ENCODE data around the gene IKBKG. TPM values are rescaled to one million over a fixed set of nuclear protein-coding genes. Genes with fewer than 3 reads are reported as not detected.

The IKBKG gene
- total and polyA plus RNA-seq, 2 of the 8 experiments (the other 6 are each of a cell fraction or from before 2014, with no cell fraction given): 17.5 to 18.1 TPM

GRCh38 chrX:154525606-154526490 is 21.6 kb upstream of the IKBKG start:
- POLR2A ChIA-PET (ENCODE audit: partially characterized antibody): interaction anchor here (0.9 to 1.0 kb wide), 2 partner anchors 9 to 11 kb away, joined by 4 read pairs; no protein-coding TSS in a partner anchor
- WGBS, 2 experiments (ENCODE audit: extremely low coverage in 1 of 2, insufficient coverage in 1 of 2, insufficient read length in 1 of 2, insufficient replicate concordance in 2 of 2, low coverage in 1 of 2, low lambda C conversion rate in 2 of 2, missing lambda C conversion rate in 1 of 2): 92% methylated on average over 13 of the region's 14 CpGs; no CpG with 5 or more reads in 1 of the 2 experiments

More at GRCh38 chrX:154525606-154526490, 21.6 kb upstream of the IKBKG start:
- H2BK20ac ChIP-seq (ENCODE audit: low read length): no peak overlapping the region
- no peaks in the 10 kb centered on the region for H3K79me1 ChIP-seq (ENCODE audit: low read depth, low read length)
- H3K4me2 ChIP-seq (ENCODE audit: insufficient read depth in 1 of 2, low read depth in 2 of 2, low read length in 2 of 2): no peak overlapping the region
- no peak overlapping the region for H2BK120ac ChIP-seq (replicated peaks; ENCODE audit: low read depth, low read length)
- TF ChIP-seq NRF1 (IDR thresholded peaks at IDR 0.05; ENCODE audit: low read depth, low read length) (no peak), TAF1 (IDR thresholded peaks at IDR 0.05; ENCODE audit: low read depth, low read length) (no peak), BACH1 (IDR thresholded peaks at IDR 0.05; ENCODE audit: low read length) (no peak), RNF2 (IDR thresholded peaks at IDR 0.05; ENCODE audit: borderline replicate concordance, low read depth, low read length, missing control alignments, poor library complexity, severe bottlenecking) (no peak), SRF (IDR thresholded peaks at IDR 0.05; ENCODE audit: low read depth, low read length) (no peak), HDAC2 (IDR thresholded peaks at IDR 0.05; ENCODE audit: borderline replicate concordance in 1 of 2, low read depth in 2 of 2, low read length in 2 of 2) (no peak)
- H4K20me1 ChIP-seq (replicated peaks in 1 of 2; ENCODE audit: control insufficient read depth in 1 of 2, insufficient read depth in 2 of 2, low read length in 2 of 2): no peaks in the 10 kb centered on the region
- H3K27me3 ChIP-seq (replicated peaks in 1 of 4; ENCODE audit: control insufficient read depth in 3 of 4, extremely low read depth in 1 of 4, insufficient read depth in 3 of 4, low read length in 3 of 4): peaks cover 0 to 11% (median 2%) of the 10 kb centered on the region in 4 experiments; a peak in 4 of 7 replicates
- H3K23ac ChIP-seq (ENCODE audit: insufficient read length): no peak overlapping the region
- CTCF ChIA-PET (ENCODE audit: partially characterized antibody): interaction anchor here (0.8 to 1.8 kb wide), 7 partner anchors 9 to 153 kb away, joined by 3 to 7 read pairs (median 3); no protein-coding TSS in a partner anchor
- H3K36me3 ChIP-seq (ENCODE audit: control insufficient read depth in 2 of 4, insufficient read depth in 4 of 4, low read length in 3 of 4): no peaks in the 10 kb centered on the region
- no peaks in the 10 kb centered on the region for H3K79me2 ChIP-seq (ENCODE audit: control insufficient read depth in 1 of 2, insufficient read depth in 2 of 2, low read length in 2 of 2)
- no peak overlapping the region for H2AK5ac ChIP-seq (ENCODE audit: low read depth, low read length)
- FAIRE-seq: no peak
- no peak overlapping the region for H4K5ac ChIP-seq (ENCODE audit: insufficient read length, low read depth, low read length)
- H3K56ac ChIP-seq (replicated peaks; ENCODE audit: insufficient read length, low read depth, low read length): no peak overlapping the region
- no peak overlapping the region for H2AFZ ChIP-seq (ENCODE audit: low read length)
- H3K23me2 ChIP-seq (ENCODE audit: low read depth, low read length): peaks cover 2% of the 10 kb centered on the region; the same call in 1 of the 2 replicates
- H3K4me3 ChIP-seq (ENCODE audit: extremely low read depth in 1 of 4, insufficient read depth in 2 of 4, low read depth in 3 of 4, low read length in 4 of 4): no peak overlapping the region
- H3K4ac ChIP-seq (replicated peaks; ENCODE audit: insufficient read length, low read depth, low read length): no peak overlapping the region
- 0 out of 7 replicates have a peak, but pooled peaks cover 0 to 3% (median 0%) of the 10 kb centered on the region in 4 experiments for H3K4me1 ChIP-seq (replicated peaks in 1 of 4; ENCODE audit: control insufficient read depth in 3 of 4, insufficient read depth in 4 of 4, low read length in 3 of 4)
- H3K9ac ChIP-seq (replicated peaks in 1 of 4; ENCODE audit: extremely low read depth in 1 of 4, low read depth in 3 of 4, low read length in 3 of 4): no peak overlapping the region
- no peak overlapping the region for H2BK5ac ChIP-seq (ENCODE audit: low read depth, low read length)
- H3K14ac ChIP-seq (ENCODE audit: insufficient read length): no peak overlapping the region
- H3K9me3 ChIP-seq (ENCODE audit: insufficient read depth in 2 of 2, low read depth in 1 of 2, low read length in 1 of 2): no peaks in the 10 kb centered on the region
- H2BK12ac ChIP-seq (ENCODE audit: low read depth, low read length): no peak overlapping the region
- no peak for DNase-seq (ENCODE audit: low read depth in 1 of 2, low spot score in 2 of 2)
- no peak overlapping the region for H4K91ac ChIP-seq (replicated peaks; ENCODE audit: insufficient read length, low read length)
- H3K18ac ChIP-seq (ENCODE audit: extremely low read depth, low read length): no peak overlapping the region
- H2BK15ac ChIP-seq (ENCODE audit: low read length): no peak overlapping the region
- H4K8ac ChIP-seq (ENCODE audit: extremely low read depth, insufficient read depth, low read length): no peak overlapping the region
- no peak overlapping the region for H3K27ac ChIP-seq (ENCODE audit: low read depth, low read length)

Measured in H1 (cell line).